ENCODE results near the gene SPIRE2. TPM values are rescaled to one million over a fixed set of nuclear protein-coding genes. Genes with fewer than 3 reads are reported as not detected.
"Not testable (repeated sequence)": the region's sequence is repeated elsewhere in the genome, so short reads cannot be mapped to it uniquely, and the experiment has no call there.

SPIRE2 gene
- total and polyA plus RNA-seq, 4 donors, result 0.62 to 2.3 (median 1.8) TPM

- no peak overlapping the region for H3K4me3 ChIP-seq (ENCODE audit: low read length in 2 of 2)
Measured at GRCh38 chr16:89798832-89799370, 29.4 kb upstream of the SPIRE2 start.

GRCh38 chr16:89801800-89802199 lies 26.5 kb upstream of the SPIRE2 start:
- Histone ChIP-seq H3K4me3 (ENCODE audit: low read length in 2 of 2) (no peak overlapping the region), H3K9me3 (ENCODE audit: control insufficient read depth, low read length) (no peaks in the 10 kb centered on the region), H3K27me3 (ENCODE audit: control insufficient read depth in 1 of 2, insufficient read depth in 2 of 2, low read length in 1 of 2) (no peaks in the 10 kb centered on the region), H3K27ac (ENCODE audit: low read depth in 1 of 2, low read length in 2 of 2) (no peak overlapping the region), H3K36me3 (ENCODE audit: control insufficient read depth in 1 of 2, insufficient read depth in 2 of 2, low read length in 1 of 2) (no peaks in the 10 kb centered on the region), H3K4me1 (ENCODE audit: control insufficient read depth in 1 of 2, insufficient read depth in 2 of 2, low read length in 2 of 2) (no peaks in the 10 kb centered on the region)
- ATAC-seq (ENCODE audit: low FRiP score), result no peak
- DNase-seq, result no peak
- intact Hi-C loops (cut with DNase I), result no loop called here
- 94% methylated on average over 12 of the region's 12 CpGs for whole genome bisulfite sequencing, 2 donors

More at GRCh38 chr16:89798832-89799370, 29.4 kb upstream of the SPIRE2 start:
- DNase-seq, result no peak
- intact Hi-C loops (cut with DNase I), result no loop called here
- no peaks in the 10 kb centered on the region for H3K4me1 ChIP-seq (ENCODE audit: control insufficient read depth in 1 of 2, insufficient read depth in 2 of 2, low read length in 2 of 2)
- no peaks in the 10 kb centered on the region for H3K9me3 ChIP-seq (ENCODE audit: control insufficient read depth, low read length)
- no peaks in the 10 kb centered on the region for H3K36me3 ChIP-seq (ENCODE audit: control insufficient read depth in 1 of 2, insufficient read depth in 2 of 2, low read length in 1 of 2)
- H3K27ac ChIP-seq (ENCODE audit: low read depth in 1 of 2, low read length in 2 of 2), result no peak overlapping the region
- H3K27me3 ChIP-seq (ENCODE audit: control insufficient read depth in 1 of 2, insufficient read depth in 2 of 2, low read length in 1 of 2), result no peaks in the 10 kb centered on the region
- WGBS, 2 donors, result 84% methylated on average over 15 of the region's 15 CpGs
- no peak for ATAC-seq (ENCODE audit: low FRiP score)

GRCh38 chr16:89805136-89805905 lies 23.0 kb upstream of the SPIRE2 start:
- Histone ChIP-seq H3K27me3 (ENCODE audit: control insufficient read depth in 1 of 2, insufficient read depth in 2 of 2, low read length in 1 of 2) (no peaks in the 10 kb centered on the region), H3K9me3 (ENCODE audit: control insufficient read depth, low read length) (no peaks in the 10 kb centered on the region), H3K36me3 (ENCODE audit: control insufficient read depth in 1 of 2, insufficient read depth in 2 of 2, low read length in 1 of 2) (no peaks in the 10 kb centered on the region), H3K4me1 (ENCODE audit: control insufficient read depth in 1 of 2, insufficient read depth in 2 of 2, low read length in 2 of 2) (no peaks in the 10 kb centered on the region), H3K4me3 (ENCODE audit: low read length in 2 of 2) (no peak overlapping the region), H3K27ac (ENCODE audit: low read depth in 1 of 2, low read length in 2 of 2) (no peak overlapping the region)
- ATAC-seq (ENCODE audit: low FRiP score) (no peak), DNase-seq (no peak)
- intact Hi-C loops (cut with DNase I), result no loop called here
- WGBS, 2 donors, result 93% methylated on average over 15 of the region's 15 CpGs

GRCh38 chr16:89806589-89807193 lies 21.6 kb upstream of the SPIRE2 start:
- intact Hi-C loops (cut with DNase I); H3K27ac ChIP-seq (ENCODE audit: low read depth in 1 of 2, low read length in 2 of 2); H3K27me3 ChIP-seq (ENCODE audit: control insufficient read depth in 1 of 2, insufficient read depth in 2 of 2, low read length in 1 of 2); ATAC-seq (ENCODE audit: low FRiP score); H3K36me3 ChIP-seq (ENCODE audit: control insufficient read depth in 1 of 2, insufficient read depth in 2 of 2, low read length in 1 of 2); H3K9me3 ChIP-seq (ENCODE audit: control insufficient read depth, low read length); DNase-seq; H3K4me3 ChIP-seq (ENCODE audit: low read length in 2 of 2); H3K4me1 ChIP-seq (ENCODE audit: control insufficient read depth in 1 of 2, insufficient read depth in 2 of 2, low read length in 2 of 2): not testable (repeated sequence)
- WGBS, 2 donors, result 90 to 92% methylated on average over 15 of the region's 16 CpGs

GRCh38 chr16:89808475-89808874 lies 19.8 kb upstream of the SPIRE2 start:
- Histone ChIP-seq H3K36me3 (ENCODE audit: control insufficient read depth in 1 of 2, insufficient read depth in 2 of 2, low read length in 1 of 2) (no peaks in the 10 kb centered on the region), H3K4me1 (ENCODE audit: control insufficient read depth in 1 of 2, insufficient read depth in 2 of 2, low read length in 2 of 2) (no peaks in the 10 kb centered on the region), H3K4me3 (ENCODE audit: low read length in 2 of 2) (no peak overlapping the region), H3K27ac (ENCODE audit: low read depth in 1 of 2, low read length in 2 of 2) (no peak overlapping the region), H3K27me3 (ENCODE audit: control insufficient read depth in 1 of 2, insufficient read depth in 2 of 2, low read length in 1 of 2) (no peaks in the 10 kb centered on the region), H3K9me3 (ENCODE audit: control insufficient read depth, low read length) (no peaks in the 10 kb centered on the region)
- WGBS, 2 donors, result 96 to 97% methylated on average over 3 of the region's 4 CpGs
- no peak for ATAC-seq (ENCODE audit: low FRiP score)
- no peak for DNase-seq
- intact Hi-C loops (cut with DNase I), result no loop called here

- ATAC-seq (ENCODE audit: low FRiP score), result no peak
- Histone ChIP-seq H3K36me3 (ENCODE audit: control insufficient read depth in 1 of 2, insufficient read depth in 2 of 2, low read length in 1 of 2) (no peaks in the 10 kb centered on the region), H3K4me3 (ENCODE audit: low read length in 2 of 2) (no peak overlapping the region), H3K27ac (ENCODE audit: low read depth in 1 of 2, low read length in 2 of 2) (no peak overlapping the region), H3K27me3 (ENCODE audit: control insufficient read depth in 1 of 2, insufficient read depth in 2 of 2, low read length in 1 of 2) (no peaks in the 10 kb centered on the region), H3K4me1 (ENCODE audit: control insufficient read depth in 1 of 2, insufficient read depth in 2 of 2, low read length in 2 of 2) (no peaks in the 10 kb centered on the region), H3K9me3 (ENCODE audit: control insufficient read depth, low read length) (no peaks in the 10 kb centered on the region)
- no peak for DNase-seq
- intact Hi-C loops (cut with DNase I), result no loop called here
- 85 to 87% methylated on average over 2 of the region's 2 CpGs for WGBS, 2 donors
Measured at GRCh38 chr16:89811321-89811720, 17.0 kb upstream of the SPIRE2 start.

GRCh38 chr16:89815639-89816348 lies 12.5 kb upstream of the SPIRE2 start:
- no peaks in the 10 kb centered on the region for H3K4me1 ChIP-seq (ENCODE audit: control insufficient read depth in 1 of 2, insufficient read depth in 2 of 2, low read length in 2 of 2)
- DNase-seq (no peak), ATAC-seq (ENCODE audit: low FRiP score) (no peak)

GRCh38 chr16:89818851-89819403 lies 9.3 kb upstream of the SPIRE2 start:
- intact Hi-C loops (cut with DNase I); H3K4me3 ChIP-seq (ENCODE audit: low read length in 2 of 2); H3K27me3 ChIP-seq (ENCODE audit: control insufficient read depth in 1 of 2, insufficient read depth in 2 of 2, low read length in 1 of 2); H3K4me1 ChIP-seq (ENCODE audit: control insufficient read depth in 1 of 2, insufficient read depth in 2 of 2, low read length in 2 of 2); DNase-seq; H3K27ac ChIP-seq (ENCODE audit: low read depth in 1 of 2, low read length in 2 of 2); H3K9me3 ChIP-seq (ENCODE audit: control insufficient read depth, low read length); ATAC-seq (ENCODE audit: low FRiP score); H3K36me3 ChIP-seq (ENCODE audit: control insufficient read depth in 1 of 2, insufficient read depth in 2 of 2, low read length in 1 of 2): not testable (repeated sequence)
- 94% methylated on average over 13 to 14 of the region's 14 CpGs for WGBS, 2 donors

More at GRCh38 chr16:89815639-89816348, 12.5 kb upstream of the SPIRE2 start:
- Histone ChIP-seq H3K27me3 (ENCODE audit: control insufficient read depth in 1 of 2, insufficient read depth in 2 of 2, low read length in 1 of 2) (no peaks in the 10 kb centered on the region), H3K9me3 (ENCODE audit: control insufficient read depth, low read length) (no peaks in the 10 kb centered on the region), H3K36me3 (ENCODE audit: control insufficient read depth in 1 of 2, insufficient read depth in 2 of 2, low read length in 1 of 2) (no peaks in the 10 kb centered on the region), H3K27ac (ENCODE audit: low read depth in 1 of 2, low read length in 2 of 2) (no peak overlapping the region), H3K4me3 (ENCODE audit: low read length in 2 of 2) (peak overlapping the region; percentile 20 to 44)
- intact Hi-C loops (cut with DNase I), result no loop called here
- WGBS, 2 donors, result 5 to 6% methylated on average over 51 to 65 of the region's 65 CpGs
